K562 (cell line): ENCODE measurements around the gene VSX2. TPM values are rescaled to one million over a fixed set of nuclear protein-coding genes. Genes with fewer than 3 reads are reported as not detected.
A peak's percentile ranks its signal among the peaks of the same experiment; 100 is the strongest.

Source experiments
- BCOR ChIP-seq: fragments of 450-650 bp; IDR thresholded peaks from 2 replicates; pipeline ENCODE4 v1.6.1; 2016
- CBFB ChIP-seq: sonication (generic); formaldehyde crosslinking; IDR thresholded peaks from 2 replicates; pipeline ENCODE4 v1.4.0; 2020; ENCODE audit warnings: mild to moderate bottlenecking, missing genetic modification reagents
- CREBBP ChIP-seq: IDR thresholded peaks from one replicate; pipeline ENCODE4 v1.6.1; 2012; ENCODE audit warnings: low read depth, mild to moderate bottlenecking, control low read depth, inconsistent platforms, low read length
- CTBP1 ChIP-seq: fragments of 450-650 bp; IDR thresholded peaks from 2 replicates; pipeline ENCODE4 v1.6.1; 2016; ENCODE audit warnings: borderline replicate concordance
- CXXC5 ChIP-seq: fragments of 250-450 bp; sonication (Bioruptor Pico); IDR thresholded peaks from 2 replicates; pipeline ENCODE4 v1.8.0; 2022; ENCODE audit warnings: inconsistent platforms, mild to moderate bottlenecking, moderate library complexity
- GABPB2 ChIP-seq: fragments of 250-450 bp; sonication (Bioruptor Pico); conservative IDR thresholded peaks from 2 replicates; pipeline ENCODE4 v1.5.1; 2021; ENCODE audit warnings: mild to moderate bottlenecking
- HIVEP1 ChIP-seq: fragments of 250-450 bp; sonication (Bioruptor Pico); IDR thresholded peaks from 2 replicates; pipeline ENCODE4 v1.4.0; 2020; ENCODE audit warnings: mild to moderate bottlenecking
- HNRNPK ChIP-seq: fragments of 200-400 bp; formaldehyde crosslinking; IDR thresholded peaks from one replicate; pipeline ENCODE4 v1.6.1; 2018; ENCODE audit warnings: mild to moderate bottlenecking, low read depth, low read length; ENCODE audit not compliant: poor library complexity, severe bottlenecking
- NBN ChIP-seq: fragments of 450-650 bp; IDR thresholded peaks from 2 replicates; pipeline ENCODE4 v1.6.1; 2016; ENCODE audit warnings: low read depth, mild to moderate bottlenecking
- RAD21 ChIP-seq, 2 experiments: fragments of 250-450 bp in 1 of 2; fragments of 450-650 bp in 1 of 2; sonication (Bioruptor Pico) in 1 of 2; formaldehyde crosslinking in 1 of 2; IDR thresholded peaks in 1 of 2; conservative IDR thresholded peaks in 1 of 2; 2 replicates each; pipeline versions ENCODE4 v1.4.0 to v1.8.0; 2020 to 2022; ENCODE audit warnings: mild to moderate bottlenecking in 2 of 2, moderate library complexity in 1 of 2
- SAFB ChIP-seq: fragments of 200-400 bp; formaldehyde crosslinking; IDR thresholded peaks from 2 replicates; pipeline ENCODE4 v1.6.1; 2017; ENCODE audit warnings: low read depth, low read length, borderline replicate concordance
- SMARCA5 ChIP-seq: fragments of 450-650 bp; IDR thresholded peaks from 2 replicates; pipeline ENCODE4 v1.6.1; 2016
- SRSF7 ChIP-seq: fragments of 200-400 bp; formaldehyde crosslinking; optimal IDR thresholded peaks from 2 replicates; pipeline ENCODE3; 2017; ENCODE audit warnings: mild to moderate bottlenecking, low read depth, low read length
- ZFX ChIP-seq: sonication (generic); formaldehyde crosslinking; IDR thresholded peaks from 2 replicates; pipeline ENCODE4 v1.8.0; 2022; ENCODE audit warnings: mild to moderate bottlenecking, missing genetic modification reagents, moderate library complexity
- ZNF174 ChIP-seq: fragments of 250-450 bp; sonication (Bioruptor Pico); IDR thresholded peaks from 2 replicates; pipeline ENCODE4 v1.4.0; 2020; ENCODE audit warnings: mild to moderate bottlenecking
- polyA plus RNA-seq, 8 experiments: library from polyadenylated mRNA; depleted of rRNA in 4 of 8; stranded (reverse) in 5 of 8; unstranded in 3 of 8; fragments of >200 nt; fragmentation: Nextera tagmentation in 2 of 8; fragmentation: Illumina TruSeq in 1 of 8; extraction: Ambion mirVana in 2 of 8; extraction: Trizol in 1 of 8; gene quantifications; 2 replicates each; pipeline versions ENCODE4 v1.2.1 to v1.2.3, GENCODE V29; 2011 to 2014; ENCODE audit warnings: inconsistent platforms in 1 of 8, missing spikeins in 1 of 8
- total RNA-seq, 7 experiments: library from RNA; depleted of rRNA in 6 of 7; stranded (reverse); fragments of >200 nt in 6 of 7; fragmentation: Illumina TruSeq in 2 of 7; extraction: Trizol in 2 of 7; gene quantifications; 2 replicates each; pipeline versions ENCODE4 v1.2.1 to v1.2.3, GENCODE V29; 2011 to 2021; ENCODE audit warnings: low replicate concordance in 1 of 7
- TF ChIP-seq, protein P1 (sequence below): fragments of 450-650 bp; IDR thresholded peaks from 2 replicates; pipeline ENCODE4 v1.6.1; 2017; ENCODE audit warnings: antibody characterized with exemption, mild to moderate bottlenecking
- TF ChIP-seq, protein P2 (sequence below): fragments of 250-450 bp; sonication (Bioruptor Pico); IDR thresholded peaks from 2 replicates; pipeline ENCODE4 v1.9.0; 2021; ENCODE audit warnings: mild to moderate bottlenecking, inconsistent platforms
- TF ChIP-seq, protein P3 (sequence below): sonication (generic); formaldehyde crosslinking; IDR thresholded peaks from 2 replicates; pipeline ENCODE4 v1.9.0; 2022; ENCODE audit warnings: mild to moderate bottlenecking, missing genetic modification reagents
- TF ChIP-seq, protein P4 (sequence below): fragments of 450-650 bp; IDR thresholded peaks from 2 replicates; pipeline ENCODE4 v1.7.0; 2016; ENCODE audit warnings: borderline replicate concordance

Gene VSX2
- total and polyA plus RNA-seq, 9 of the 15 experiments (the other 6 are each of a cell fraction or from before 2014, with no cell fraction given), result 0.04 TPM; not detected in 8

DNA sequence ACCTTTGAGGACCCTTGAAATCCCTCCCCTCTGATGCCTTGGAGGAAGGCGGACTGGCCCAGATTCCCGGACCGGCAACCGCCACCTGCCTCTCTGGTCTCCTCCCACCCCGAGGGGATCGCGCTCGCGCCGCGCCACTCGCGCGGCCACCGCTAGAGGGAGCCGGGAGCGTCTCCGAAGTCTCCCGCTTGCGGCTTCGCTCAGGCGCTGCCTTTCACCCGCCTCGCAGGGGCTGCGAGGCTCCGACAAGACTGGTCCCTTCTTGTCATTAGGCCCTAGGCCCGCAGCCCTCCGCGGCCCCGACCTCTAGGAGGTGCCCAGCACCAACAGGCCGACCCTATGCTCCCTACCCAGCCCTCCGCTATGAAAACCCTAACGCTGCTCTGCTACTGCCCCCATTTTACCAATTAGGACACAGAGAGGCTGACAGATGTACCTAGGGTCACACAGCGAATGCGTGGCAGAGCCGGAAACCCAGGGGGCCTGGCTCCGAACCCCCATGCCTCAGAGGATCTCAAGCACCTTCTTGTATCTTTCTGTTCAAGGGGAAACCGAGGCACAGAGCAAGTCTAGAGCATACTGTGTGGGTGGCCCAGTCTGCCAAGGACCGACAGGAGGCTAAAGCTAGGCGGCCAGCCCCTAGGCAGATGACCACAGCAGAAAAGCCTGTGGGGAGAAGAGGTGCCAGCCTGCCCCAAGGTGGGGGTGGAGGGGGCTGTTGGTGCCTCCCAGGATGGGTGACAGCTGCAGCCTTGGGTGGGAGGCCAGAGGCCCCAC lies 21.4 kb upstream of the VSX2 start (continued):
- TF ChIP-seq ZNF174 (CRISPR knock-in tag) (no peak), CBFB (CRISPR knock-in tag) (no peak), GABPB2 (CRISPR knock-in tag) (no peak), SRSF7 (no peak), HNRNPK (no peak), HIVEP1 (CRISPR knock-in tag) (no peak), ZFX (CRISPR knock-in tag) (peak; percentile 25; the same call in 1 of the 2 replicates), CREBBP (no peak), NBN (no peak), RAD21 (CRISPR knock-in tag; conservative IDR thresholded peaks at IDR 0.05 in 1 of 2, IDR thresholded peaks at IDR 0.05 in 1 of 2) (peak in 1 of 2 experiments; percentile 53; a peak in 2 of 4 replicates), CXXC5 (CRISPR knock-in tag) (peak; percentile 46; the same call in 1 of the 2 replicates), SMARCA5 (0 out of 2 replicates have a peak, but pooled peaks have one; percentile 15), CTBP1 (peak; percentile 23; the same call in 1 of the 2 replicates), BCOR (peak; percentile 83), SAFB (peak; percentile 52; the same call in 1 of the 2 replicates)
- TF ChIP-seq, protein P1, sequence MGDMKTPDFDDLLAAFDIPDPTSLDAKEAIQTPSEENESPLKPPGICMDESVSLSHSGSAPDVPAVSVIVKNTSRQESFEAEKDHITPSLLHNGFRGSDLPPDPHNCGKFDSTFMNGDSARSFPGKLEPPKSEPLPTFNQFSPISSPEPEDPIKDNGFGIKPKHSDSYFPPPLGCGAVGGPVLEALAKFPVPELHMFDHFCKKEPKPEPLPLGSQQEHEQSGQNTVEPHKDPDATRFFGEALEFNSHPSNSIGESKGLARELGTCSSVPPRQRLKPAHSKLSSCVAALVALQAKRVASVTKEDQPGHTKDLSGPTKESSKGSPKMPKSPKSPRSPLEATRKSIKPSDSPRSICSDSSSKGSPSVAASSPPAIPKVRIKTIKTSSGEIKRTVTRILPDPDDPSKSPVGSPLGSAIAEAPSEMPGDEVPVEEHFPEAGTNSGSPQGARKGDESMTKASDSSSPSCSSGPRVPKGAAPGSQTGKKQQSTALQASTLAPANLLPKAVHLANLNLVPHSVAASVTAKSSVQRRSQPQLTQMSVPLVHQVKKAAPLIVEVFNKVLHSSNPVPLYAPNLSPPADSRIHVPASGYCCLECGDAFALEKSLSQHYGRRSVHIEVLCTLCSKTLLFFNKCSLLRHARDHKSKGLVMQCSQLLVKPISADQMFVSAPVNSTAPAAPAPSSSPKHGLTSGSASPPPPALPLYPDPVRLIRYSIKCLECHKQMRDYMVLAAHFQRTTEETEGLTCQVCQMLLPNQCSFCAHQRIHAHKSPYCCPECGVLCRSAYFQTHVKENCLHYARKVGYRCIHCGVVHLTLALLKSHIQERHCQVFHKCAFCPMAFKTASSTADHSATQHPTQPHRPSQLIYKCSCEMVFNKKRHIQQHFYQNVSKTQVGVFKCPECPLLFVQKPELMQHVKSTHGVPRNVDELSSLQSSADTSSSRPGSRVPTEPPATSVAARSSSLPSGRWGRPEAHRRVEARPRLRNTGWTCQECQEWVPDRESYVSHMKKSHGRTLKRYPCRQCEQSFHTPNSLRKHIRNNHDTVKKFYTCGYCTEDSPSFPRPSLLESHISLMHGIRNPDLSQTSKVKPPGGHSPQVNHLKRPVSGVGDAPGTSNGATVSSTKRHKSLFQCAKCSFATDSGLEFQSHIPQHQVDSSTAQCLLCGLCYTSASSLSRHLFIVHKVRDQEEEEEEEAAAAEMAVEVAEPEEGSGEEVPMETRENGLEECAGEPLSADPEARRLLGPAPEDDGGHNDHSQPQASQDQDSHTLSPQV, result no peak
- TF ChIP-seq, protein P2, sequence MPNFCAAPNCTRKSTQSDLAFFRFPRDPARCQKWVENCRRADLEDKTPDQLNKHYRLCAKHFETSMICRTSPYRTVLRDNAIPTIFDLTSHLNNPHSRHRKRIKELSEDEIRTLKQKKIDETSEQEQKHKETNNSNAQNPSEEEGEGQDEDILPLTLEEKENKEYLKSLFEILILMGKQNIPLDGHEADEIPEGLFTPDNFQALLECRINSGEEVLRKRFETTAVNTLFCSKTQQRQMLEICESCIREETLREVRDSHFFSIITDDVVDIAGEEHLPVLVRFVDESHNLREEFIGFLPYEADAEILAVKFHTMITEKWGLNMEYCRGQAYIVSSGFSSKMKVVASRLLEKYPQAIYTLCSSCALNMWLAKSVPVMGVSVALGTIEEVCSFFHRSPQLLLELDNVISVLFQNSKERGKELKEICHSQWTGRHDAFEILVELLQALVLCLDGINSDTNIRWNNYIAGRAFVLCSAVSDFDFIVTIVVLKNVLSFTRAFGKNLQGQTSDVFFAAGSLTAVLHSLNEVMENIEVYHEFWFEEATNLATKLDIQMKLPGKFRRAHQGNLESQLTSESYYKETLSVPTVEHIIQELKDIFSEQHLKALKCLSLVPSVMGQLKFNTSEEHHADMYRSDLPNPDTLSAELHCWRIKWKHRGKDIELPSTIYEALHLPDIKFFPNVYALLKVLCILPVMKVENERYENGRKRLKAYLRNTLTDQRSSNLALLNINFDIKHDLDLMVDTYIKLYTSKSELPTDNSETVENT (CRISPR knock-in tag), result no peak
- TF ChIP-seq, protein P3, sequence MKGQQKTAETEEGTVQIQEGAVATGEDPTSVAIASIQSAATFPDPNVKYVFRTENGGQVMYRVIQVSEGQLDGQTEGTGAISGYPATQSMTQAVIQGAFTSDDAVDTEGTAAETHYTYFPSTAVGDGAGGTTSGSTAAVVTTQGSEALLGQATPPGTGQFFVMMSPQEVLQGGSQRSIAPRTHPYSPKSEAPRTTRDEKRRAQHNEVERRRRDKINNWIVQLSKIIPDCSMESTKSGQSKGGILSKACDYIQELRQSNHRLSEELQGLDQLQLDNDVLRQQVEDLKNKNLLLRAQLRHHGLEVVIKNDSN, result no peak
- TF ChIP-seq, protein P4, sequence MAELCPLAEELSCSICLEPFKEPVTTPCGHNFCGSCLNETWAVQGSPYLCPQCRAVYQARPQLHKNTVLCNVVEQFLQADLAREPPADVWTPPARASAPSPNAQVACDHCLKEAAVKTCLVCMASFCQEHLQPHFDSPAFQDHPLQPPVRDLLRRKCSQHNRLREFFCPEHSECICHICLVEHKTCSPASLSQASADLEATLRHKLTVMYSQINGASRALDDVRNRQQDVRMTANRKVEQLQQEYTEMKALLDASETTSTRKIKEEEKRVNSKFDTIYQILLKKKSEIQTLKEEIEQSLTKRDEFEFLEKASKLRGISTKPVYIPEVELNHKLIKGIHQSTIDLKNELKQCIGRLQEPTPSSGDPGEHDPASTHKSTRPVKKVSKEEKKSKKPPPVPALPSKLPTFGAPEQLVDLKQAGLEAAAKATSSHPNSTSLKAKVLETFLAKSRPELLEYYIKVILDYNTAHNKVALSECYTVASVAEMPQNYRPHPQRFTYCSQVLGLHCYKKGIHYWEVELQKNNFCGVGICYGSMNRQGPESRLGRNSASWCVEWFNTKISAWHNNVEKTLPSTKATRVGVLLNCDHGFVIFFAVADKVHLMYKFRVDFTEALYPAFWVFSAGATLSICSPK, result no peak
